Ovary (tissue), 3 donors: Measurements from ENCODE around the gene CADPS.

Experiments used
- EP300 ChIP-seq: sonication (generic); formaldehyde crosslinking; IDR thresholded peaks from one replicate; pipeline ENCODE4 v1.6.1; 2017; ENCODE audit warnings: antibody characterized with exemption
- POLR2A ChIP-seq: fragments of 450-650 bp; IDR thresholded peaks from one replicate; pipeline ENCODE4 v1.6.1; 2017; ENCODE audit warnings: antibody characterized with exemption, mild to moderate bottlenecking, moderate library complexity
- TF ChIP-seq, protein P1 (sequence below), 3 donors: fragments of 450-650 bp in 2 of 3; fragments of 200-600 bp in 1 of 3; IDR thresholded peaks; one replicate each; pipeline versions ENCODE4 v1.5.1 to v1.8.0; 2016 to 2022; ENCODE audit warnings: antibody characterized with exemption in 3 of 3, mild to moderate bottlenecking in 1 of 3
- donor health status: DM: no; HTN: no; CAD: no.

DNA sequence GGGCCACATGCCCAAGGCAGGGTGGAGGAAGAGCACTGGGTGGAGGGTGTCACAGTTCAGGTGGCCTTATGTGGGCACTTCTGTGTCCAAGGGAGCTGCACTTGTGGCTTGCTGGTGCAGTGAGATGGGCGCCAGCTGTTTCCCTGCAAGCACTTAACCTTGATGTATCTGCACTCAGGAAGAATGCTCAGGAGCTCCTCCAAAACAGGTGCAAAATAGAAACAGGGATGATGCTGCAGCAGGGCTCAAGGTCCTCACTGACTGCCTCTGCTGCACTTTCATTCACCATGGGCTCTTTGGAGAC is 151.3 kb downstream of the CADPS start:
- TF ChIP-seq, protein P1, sequence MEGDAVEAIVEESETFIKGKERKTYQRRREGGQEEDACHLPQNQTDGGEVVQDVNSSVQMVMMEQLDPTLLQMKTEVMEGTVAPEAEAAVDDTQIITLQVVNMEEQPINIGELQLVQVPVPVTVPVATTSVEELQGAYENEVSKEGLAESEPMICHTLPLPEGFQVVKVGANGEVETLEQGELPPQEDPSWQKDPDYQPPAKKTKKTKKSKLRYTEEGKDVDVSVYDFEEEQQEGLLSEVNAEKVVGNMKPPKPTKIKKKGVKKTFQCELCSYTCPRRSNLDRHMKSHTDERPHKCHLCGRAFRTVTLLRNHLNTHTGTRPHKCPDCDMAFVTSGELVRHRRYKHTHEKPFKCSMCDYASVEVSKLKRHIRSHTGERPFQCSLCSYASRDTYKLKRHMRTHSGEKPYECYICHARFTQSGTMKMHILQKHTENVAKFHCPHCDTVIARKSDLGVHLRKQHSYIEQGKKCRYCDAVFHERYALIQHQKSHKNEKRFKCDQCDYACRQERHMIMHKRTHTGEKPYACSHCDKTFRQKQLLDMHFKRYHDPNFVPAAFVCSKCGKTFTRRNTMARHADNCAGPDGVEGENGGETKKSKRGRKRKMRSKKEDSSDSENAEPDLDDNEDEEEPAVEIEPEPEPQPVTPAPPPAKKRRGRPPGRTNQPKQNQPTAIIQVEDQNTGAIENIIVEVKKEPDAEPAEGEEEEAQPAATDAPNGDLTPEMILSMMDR (IDR thresholded peaks at IDR 0.05): no peak
- TF ChIP-seq POLR2A (no peak), EP300 (no peak)
